Aorta (tissue), 5 donors: ENCODE data around the gene MYL9. TPM values are rescaled to one million over a fixed set of nuclear protein-coding genes. Genes with fewer than 3 reads are reported as not detected.

Source experiments
- ATAC-seq: fragments of 200-7000 bp; cut with Tn5 transposase; one replicate; pipeline ENCODE4 v1.9.1; 2022; ENCODE audit warnings: moderate library complexity; ENCODE audit not compliant: low FRiP score
- DNase-seq, 2 donors: peaks; one replicate each; pipeline ENCODE4 v3.0.0-alpha.2; 2020
- H3K27ac ChIP-seq, 2 donors: one replicate each; pipeline ENCODE4 v1.5.1; 2013; ENCODE audit warnings: low read length in 2 of 2, mild to moderate bottlenecking in 2 of 2, moderate library complexity in 2 of 2, control low read depth in 1 of 2, inconsistent platforms in 1 of 2, low read depth in 1 of 2
- H3K27me3 ChIP-seq, 2 donors: one replicate each; pipeline ENCODE4 v1.6.1; 2013; ENCODE audit warnings: control low read depth in 1 of 2, low read length in 1 of 2, mild to moderate bottlenecking in 1 of 2, moderate library complexity in 1 of 2; ENCODE audit not compliant: insufficient read depth in 2 of 2, control insufficient read depth in 1 of 2
- H3K36me3 ChIP-seq, 2 donors: one replicate each; pipeline ENCODE4 v1.6.1; 2013; ENCODE audit warnings: control low read depth in 1 of 2, low read length in 1 of 2, mild to moderate bottlenecking in 1 of 2; ENCODE audit not compliant: insufficient read depth in 2 of 2, control insufficient read depth in 1 of 2
- H3K4me1 ChIP-seq, 2 donors: one replicate each; pipeline ENCODE4 v1.6.1; 2013; ENCODE audit warnings: low read length in 2 of 2, control low read depth in 1 of 2, mild to moderate bottlenecking in 1 of 2, moderate library complexity in 1 of 2; ENCODE audit not compliant: insufficient read depth in 2 of 2, control insufficient read depth in 1 of 2
- H3K4me3 ChIP-seq, 2 donors: one replicate each; pipeline ENCODE4 v1.5.1; 2013; ENCODE audit warnings: low read length in 2 of 2, control low read depth in 1 of 2, mild to moderate bottlenecking in 1 of 2
- H3K9me3 ChIP-seq: one replicate; pipeline ENCODE4 v1.6.1; 2013; ENCODE audit warnings: mild to moderate bottlenecking, low read length; ENCODE audit not compliant: control insufficient read depth
- WGBS, 2 donors: extraction: QIAGEN DNeasy Blood & Tissue Kit; methylation state at CpG; one replicate each; pipeline ENCODE4 v1.1.7; 2013; 5-methylcytosine and 5-hydroxymethylcytosine counted together
- intact Hi-C, 2 donors: fragments of 100-400 bp; cut with DNase I; formaldehyde crosslinking; loops; one replicate each; pipeline versions ENCODE4 v1.14.2 to v1.15.0; 2022
- polyA plus RNA-seq, 2 donors: library from polyadenylated mRNA; stranded (reverse); fragments of 200-250 nt; gene quantifications; one replicate each; pipeline ENCODE4 v1.2.3, GENCODE V29; 2013
- total RNA-seq, 2 donors: library from RNA; stranded (reverse); fragmentation: NEBNext Ultra II Directional; extraction: Animal tissue kit (Norgen Biotek cat#: 25700); gene quantifications; one replicate each; pipeline ENCODE4 v1.2.1, GENCODE V29; 2021
- donor health status: healthy with polysubstance abuse.
- donor health status: Bipolar disorder and iron deficiency.
- donor health status: DM: no; HTN: no; CAD: no.
- donor health status: DM: no; HTN: no; CAD: no.
- donor health status: DM: yes; HTN: yes; CAD: no.

MYL9 gene
- total and polyA plus RNA-seq, 4 donors, result 1,693 to 3,222 (median 2,353) TPM

GRCh38 chr20:36532388-36532787 lies 8.9 kb upstream of the MYL9 start:
- H3K36me3 ChIP-seq, result no peaks in the 10 kb centered on the region
- no peaks in the 10 kb centered on the region for H3K4me1 ChIP-seq
- intact Hi-C loops, result no loop called here
- no peak overlapping the region for H3K4me3 ChIP-seq
- DNase-seq (no peak), ATAC-seq (no peak)
- no peaks in the 10 kb centered on the region for H3K27me3 ChIP-seq
- H3K27ac ChIP-seq, result no peak overlapping the region
- WGBS, 2 donors, result 86 to 88% methylated on average over 9 to 10 of the region's 10 CpGs
- H3K9me3 ChIP-seq, result no peaks in the 10 kb centered on the region

DNA sequence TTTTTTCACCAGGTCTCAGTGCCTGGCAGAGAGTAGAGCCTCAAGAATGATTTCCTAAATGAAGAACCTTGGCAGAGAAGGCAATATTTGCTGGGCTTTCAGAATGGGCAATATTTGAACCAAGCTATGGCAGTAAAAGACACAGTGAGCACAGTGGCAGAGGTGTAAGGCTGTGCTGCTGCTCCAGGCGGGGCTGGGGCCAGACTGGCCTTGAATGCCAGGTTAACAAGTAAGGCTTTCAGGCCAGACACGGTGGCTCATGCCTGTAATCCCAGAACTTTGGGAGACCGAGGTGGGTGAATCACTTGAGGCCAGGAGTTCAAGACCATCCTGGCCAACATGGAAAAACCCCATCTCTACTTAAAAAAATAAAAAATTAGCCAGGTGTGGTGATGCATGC lies 8.5 kb upstream of the MYL9 start:
- Histone ChIP-seq H3K27ac (no peak overlapping the region), H3K36me3 (no peaks in the 10 kb centered on the region), H3K9me3 (no peaks in the 10 kb centered on the region), H3K4me3 (no peak overlapping the region), H3K27me3 (no peaks in the 10 kb centered on the region), H3K4me1 (no peaks in the 10 kb centered on the region)
- ATAC-seq, result no peak
- DNase-seq, result no peak
- intact Hi-C loops, result no loop called here
- WGBS, 2 donors, result 72 to 75% methylated on average over 3 of the region's 3 CpGs

DNA sequence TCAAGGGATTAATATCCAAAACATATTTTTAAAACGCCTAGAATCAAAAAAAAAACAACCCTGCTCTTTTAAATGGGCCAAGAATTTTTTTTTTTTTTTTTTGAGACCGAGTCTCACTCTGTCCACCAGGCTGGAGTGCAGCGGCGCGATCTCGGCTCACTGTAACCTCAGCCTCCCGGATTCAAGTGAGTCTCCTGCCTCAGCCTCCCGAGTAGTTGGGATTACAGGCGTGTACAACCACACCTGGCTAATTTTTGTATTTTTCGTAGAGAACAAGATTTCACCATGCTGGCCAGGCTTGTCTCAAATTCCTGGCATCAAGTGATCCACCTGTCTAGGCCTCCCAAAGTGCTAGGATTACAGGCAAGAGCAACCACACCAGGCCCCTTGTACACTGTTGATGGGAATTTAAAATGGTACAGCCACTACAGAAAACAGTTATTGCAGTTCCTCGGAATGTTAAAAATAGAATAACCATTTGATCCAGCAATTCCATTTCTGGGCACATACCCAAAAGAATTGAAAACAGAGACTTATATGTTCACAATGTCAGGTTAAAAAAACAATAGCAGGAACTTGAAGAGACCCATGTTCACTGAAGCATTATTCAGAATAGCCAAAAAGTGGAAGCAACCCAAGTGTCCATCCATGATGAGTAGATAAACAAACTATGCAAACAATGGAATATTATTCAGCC lies 3.1 kb upstream of the MYL9 start:
- Histone ChIP-seq H3K4me3 (no peak overlapping the region), H3K4me1 (no peaks in the 10 kb centered on the region), H3K27ac (peak overlapping the region; percentile 72 to 87), H3K9me3 (no peaks in the 10 kb centered on the region), H3K36me3 (no peaks in the 10 kb centered on the region), H3K27me3 (no peaks in the 10 kb centered on the region)
- DNase-seq (peak in 1 of 2 donors; percentile 51), ATAC-seq (no peak)
- 8 to 12% methylated on average over 11 of the region's 11 CpGs for WGBS, 2 donors
- intact Hi-C loops, result no loop called here

- no peaks in the 10 kb centered on the region for H3K9me3 ChIP-seq
- H3K4me1 ChIP-seq, result peaks cover 0 to 4% of the 10 kb centered on the region in 2 donors
- 2 to 4% methylated on average over 40 to 41 of the region's 41 CpGs for whole genome bisulfite sequencing, 2 donors
- intact Hi-C loops, result loop anchor here (2.0 to 5.0 kb wide), 2 partner anchors 38 to 78 kb away; no protein-coding TSS in a partner anchor
- H3K4me3 ChIP-seq, result peak overlapping the region; percentile 29 to 39
- ATAC-seq (peak; percentile 3), DNase-seq (peak in 1 of 2 donors; percentile 82)
- H3K27ac ChIP-seq, result peak overlapping the region; percentile 95 to 98
- H3K27me3 ChIP-seq, result no peaks in the 10 kb centered on the region
- H3K36me3 ChIP-seq, result peaks cover 0 to 1% of the 10 kb centered on the region in 2 donors
These were observed 638 bp upstream of the MYL9 start for GRCh38 chr20:36540551-36541211.

DNA sequence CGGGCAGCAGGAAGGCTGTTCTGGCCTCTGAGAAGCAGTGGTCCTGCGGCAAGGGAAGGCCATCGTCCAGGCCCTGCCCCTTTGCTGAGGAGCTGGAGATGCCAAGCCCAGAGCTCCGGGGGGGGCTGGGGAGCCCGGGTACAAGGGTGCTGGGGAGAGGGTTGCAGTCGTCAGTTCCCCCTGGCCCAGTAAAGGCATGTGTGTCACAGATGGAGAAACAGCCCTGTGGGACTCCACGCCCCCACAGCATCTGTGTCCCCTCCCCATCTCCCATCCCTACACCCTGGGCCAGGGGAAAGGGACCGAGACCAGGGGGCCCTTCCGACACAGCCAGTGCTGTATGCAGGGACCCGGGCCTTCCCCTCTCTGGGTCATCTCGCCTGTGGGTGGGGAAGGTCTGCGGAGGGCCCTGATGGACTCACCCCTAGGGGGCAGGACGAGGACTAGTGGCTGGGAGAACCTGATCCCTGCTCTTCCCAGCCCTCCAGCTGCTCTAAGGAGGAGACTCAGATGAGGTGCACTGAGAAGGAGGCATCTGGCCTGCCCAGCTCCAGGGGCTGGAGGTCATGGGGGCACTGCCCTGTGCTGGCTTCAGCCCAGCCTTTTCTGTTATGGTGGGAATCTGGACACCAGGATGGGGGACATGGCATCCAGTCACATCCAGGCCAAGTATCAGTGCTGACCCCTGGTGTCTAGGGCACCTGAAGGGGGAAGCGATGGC lies 609 bp downstream of the MYL9 start:
- intact Hi-C loops, result loop anchor here (2.0 to 5.0 kb wide), 2 partner anchors 40 to 79 kb away; no protein-coding TSS in a partner anchor
- H3K27ac ChIP-seq, result peak overlapping the region; percentile 94 to 95
- DNase-seq, result peak; percentile 75 to 82
- H3K27me3 ChIP-seq, result no peaks in the 10 kb centered on the region
- peak; percentile 54 for ATAC-seq
- H3K9me3 ChIP-seq, result no peaks in the 10 kb centered on the region
- peaks cover 0 to 7% of the 10 kb centered on the region in 2 donors for H3K36me3 ChIP-seq
- peaks cover 0 to 4% of the 10 kb centered on the region in 2 donors for H3K4me1 ChIP-seq
- peak overlapping the region; percentile 87 to 94 for H3K4me3 ChIP-seq
- WGBS, 2 donors, result 3% methylated on average over 13 to 14 of the region's 14 CpGs

DNA sequence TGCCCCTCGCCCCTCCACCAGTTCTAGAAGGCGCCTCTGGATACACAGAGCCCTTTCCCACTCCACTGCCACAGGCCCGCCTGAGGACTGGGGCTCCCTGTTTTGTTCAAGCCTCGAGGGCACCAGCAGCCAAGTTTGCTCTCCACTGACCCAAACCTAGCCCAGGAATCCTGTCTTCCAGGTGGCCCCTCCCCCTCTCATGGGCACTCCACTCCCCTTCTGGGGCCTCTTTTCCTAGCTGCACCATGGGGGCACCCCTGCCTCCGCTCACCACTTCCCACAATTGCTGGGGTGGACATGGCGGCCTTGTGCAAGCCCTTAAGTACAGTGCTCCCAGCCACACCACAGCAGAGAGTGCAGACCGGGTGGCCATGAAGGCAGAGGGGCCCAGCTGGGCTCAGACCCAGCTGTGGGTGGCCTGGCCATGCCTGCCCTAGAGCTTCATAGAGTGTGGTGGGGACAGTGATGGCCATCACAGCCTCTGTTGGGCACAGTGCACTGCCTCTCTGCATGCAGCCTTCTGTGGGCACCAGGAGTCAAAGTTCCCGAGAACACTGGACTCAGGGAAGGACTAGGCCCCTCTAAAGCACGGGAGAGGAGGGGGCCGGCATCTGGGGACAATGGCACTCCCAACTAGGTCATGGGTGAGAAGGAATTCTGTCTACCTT lies 1.3 kb downstream of the MYL9 start:
- Histone ChIP-seq H3K36me3 (peaks cover 0 to 11% of the 10 kb centered on the region in 2 donors), H3K9me3 (no peaks in the 10 kb centered on the region), H3K27me3 (no peaks in the 10 kb centered on the region), H3K27ac (peak overlapping the region; percentile 9 to 95), H3K4me3 (peak overlapping the region; percentile 87 to 94), H3K4me1 (peaks cover 0 to 4% of the 10 kb centered on the region in 2 donors)
- WGBS, 2 donors, result 4 to 7% methylated on average over 10 of the region's 10 CpGs
- ATAC-seq (no peak), DNase-seq (peak in 1 of 2 donors; percentile 69)
- intact Hi-C loops, result loop anchor here in 1 of 2 donors (2.0 to 5.0 kb wide), 2 partner anchors 40 to 80 kb away; no protein-coding TSS in a partner anchor

- ATAC-seq (peak; percentile 66), DNase-seq (peak; percentile 89 to 94)
- peak overlapping the region; percentile 87 to 94 for H3K4me3 ChIP-seq
- WGBS, 2 donors, result 3 to 8% methylated on average over 14 of the region's 14 CpGs
- H3K9me3 ChIP-seq, result no peaks in the 10 kb centered on the region
- H3K27ac ChIP-seq, result peak overlapping the region; percentile 32 to 95
- H3K4me1 ChIP-seq, result peaks cover 0 to 4% of the 10 kb centered on the region in 2 donors
- peaks cover 0 to 12% of the 10 kb centered on the region in 2 donors for H3K36me3 ChIP-seq
- no peaks in the 10 kb centered on the region for H3K27me3 ChIP-seq
- intact Hi-C loops, result loop anchor here in 1 of 2 donors (2.0 to 5.0 kb wide), 2 partner anchors 41 to 81 kb away; no protein-coding TSS in a partner anchor
These were observed 2.1 kb downstream of the MYL9 start for GRCh38 chr20:36543184-36544133.
